GM21367 (cell line): ENCODE measurements around the gene HDAC11.

Experiments
- ATAC-seq: cut with Tn5 transposase; IDR thresholded peaks from one replicate; pipeline ENCODE4 v1.9.1; 2021; ENCODE audit not compliant: unreplicated experiment

Gene HDAC11

GRCh38 chr3:13506680-13507079 is 26.6 kb downstream of the HDAC11 start:
- ATAC-seq, result no peak

- ATAC-seq, result no peak
Observed at GRCh38 chr3:13507247-13507569, 27.1 kb downstream of the HDAC11 start.

GRCh38 chr3:13507570-13508339 is 27.6 kb downstream of the HDAC11 start:
- no peak for ATAC-seq

- ATAC-seq, result no peak
Observed at GRCh38 chr3:13508496-13508895, 28.4 kb downstream of the HDAC11 start.

GRCh38 chr3:13509059-13509815 is 29.1 kb downstream of the HDAC11 start:
- no peak for ATAC-seq

- ATAC-seq, result no peak
Observed at GRCh38 chr3:13509816-13510192, 29.7 kb downstream of the HDAC11 start.

- no peak for ATAC-seq
Observed at GRCh38 chr3:13512451-13512850, 32.3 kb downstream of the HDAC11 start.

- no peak for ATAC-seq
Observed at GRCh38 chr3:13513051-13513912, 33.2 kb downstream of the HDAC11 start.

GRCh38 chr3:13513913-13514517 is 33.9 kb downstream of the HDAC11 start:
- ATAC-seq, result no peak

- no peak for ATAC-seq
Observed at GRCh38 chr3:13514639-13515435, 34.7 kb downstream of the HDAC11 start.

GRCh38 chr3:13515786-13516759 is 36.0 kb downstream of the HDAC11 start:
- ATAC-seq, result no peak

GRCh38 chr3:13516760-13517135 is 36.6 kb downstream of the HDAC11 start:
- no peak for ATAC-seq

GRCh38 chr3:13517253-13517977 is 37.3 kb downstream of the HDAC11 start:
- ATAC-seq, result no peak

- no peak for ATAC-seq
Observed at GRCh38 chr3:13518516-13518953, 38.4 kb downstream of the HDAC11 start.

GRCh38 chr3:13519006-13519791 is 39.1 kb downstream of the HDAC11 start:
- no peak for ATAC-seq

GRCh38 chr3:13520326-13520880 is 40.3 kb downstream of the HDAC11 start:
- no peak for ATAC-seq

- no peak for ATAC-seq
Observed at GRCh38 chr3:13521309-13521708, 41.2 kb downstream of the HDAC11 start.
